ENCODE results near the gene ASCL5. TPM values are rescaled to one million over a fixed set of nuclear protein-coding genes. Genes with fewer than 3 reads are reported as not detected.
"Not testable (repeated sequence)": the region's sequence is repeated elsewhere in the genome, so short reads cannot be mapped to it uniquely, and the experiment has no call there.

ASCL5 gene
- total RNA-seq, 1 experiment from 2014 or later, result 0.15 TPM

DNA sequence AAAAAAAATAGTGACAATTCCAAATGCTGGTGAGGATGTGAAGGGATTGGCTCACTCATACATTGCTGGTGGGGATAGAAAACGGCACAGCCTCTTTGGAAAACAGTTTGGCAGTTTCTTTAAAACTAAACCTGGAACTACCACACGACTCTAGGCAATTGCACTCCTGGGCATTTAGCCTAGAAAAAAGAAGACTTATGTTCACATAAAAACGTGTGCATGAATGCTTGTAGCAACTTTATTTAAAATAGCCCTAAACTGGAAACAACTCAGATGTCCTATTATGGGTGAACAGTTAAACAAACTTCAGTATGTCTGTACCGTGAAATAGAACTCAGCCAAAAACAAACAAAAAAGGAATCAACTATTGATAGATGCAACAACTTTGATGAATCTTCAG lies 36.7 kb upstream of the ASCL5 start:
- no peaks in the 10 kb centered on the region for H4K20me1 ChIP-seq (ENCODE audit: control insufficient read depth, insufficient read depth, insufficient read length)
- no peak overlapping the region for H2AFZ ChIP-seq (ENCODE audit: low read length)
- no peak overlapping the region for H2BK120ac ChIP-seq (ENCODE audit: low read depth, low read length, poor library complexity, severe bottlenecking)
- no peak for DNase-seq
- H2BK20ac ChIP-seq (ENCODE audit: low read depth, low read length, poor library complexity, severe bottlenecking), result no peak overlapping the region
- 0 out of 4 replicates have a peak, but pooled peaks cover 0 to 2% of the 10 kb centered on the region in 2 experiments for H3K4me1 Mint-ChIP-seq
- H3K9me3 ChIP-seq (ENCODE audit: control insufficient read depth, low read depth, low read length), result no peaks in the 10 kb centered on the region
- H3K4me3 Mint-ChIP-seq, result no peak overlapping the region
- H3K4ac ChIP-seq (ENCODE audit: low read depth, low read length), result no peak overlapping the region
- no peaks in the 10 kb centered on the region for H3K79me2 ChIP-seq (ENCODE audit: insufficient read depth, low read length)
- TF ChIP-seq, protein P1, sequence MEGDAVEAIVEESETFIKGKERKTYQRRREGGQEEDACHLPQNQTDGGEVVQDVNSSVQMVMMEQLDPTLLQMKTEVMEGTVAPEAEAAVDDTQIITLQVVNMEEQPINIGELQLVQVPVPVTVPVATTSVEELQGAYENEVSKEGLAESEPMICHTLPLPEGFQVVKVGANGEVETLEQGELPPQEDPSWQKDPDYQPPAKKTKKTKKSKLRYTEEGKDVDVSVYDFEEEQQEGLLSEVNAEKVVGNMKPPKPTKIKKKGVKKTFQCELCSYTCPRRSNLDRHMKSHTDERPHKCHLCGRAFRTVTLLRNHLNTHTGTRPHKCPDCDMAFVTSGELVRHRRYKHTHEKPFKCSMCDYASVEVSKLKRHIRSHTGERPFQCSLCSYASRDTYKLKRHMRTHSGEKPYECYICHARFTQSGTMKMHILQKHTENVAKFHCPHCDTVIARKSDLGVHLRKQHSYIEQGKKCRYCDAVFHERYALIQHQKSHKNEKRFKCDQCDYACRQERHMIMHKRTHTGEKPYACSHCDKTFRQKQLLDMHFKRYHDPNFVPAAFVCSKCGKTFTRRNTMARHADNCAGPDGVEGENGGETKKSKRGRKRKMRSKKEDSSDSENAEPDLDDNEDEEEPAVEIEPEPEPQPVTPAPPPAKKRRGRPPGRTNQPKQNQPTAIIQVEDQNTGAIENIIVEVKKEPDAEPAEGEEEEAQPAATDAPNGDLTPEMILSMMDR (conservative IDR thresholded peaks at IDR 0.05), result no peak
- no peaks in the 10 kb centered on the region for H3K9me3 Mint-ChIP-seq
- H3K36me3 Mint-ChIP-seq (ENCODE audit: insufficient read depth in 1 of 3, low read depth in 3 of 3), result no peaks in the 10 kb centered on the region
- WGBS (ENCODE audit: extremely low coverage, insufficient read length, low lambda C conversion rate), result no CpG with 5 or more reads among the region's 4 CpGs
- H2AK5ac ChIP-seq (ENCODE audit: insufficient read length, low read length), result no peak overlapping the region
- H3K79me1 ChIP-seq (ENCODE audit: insufficient read depth, low read depth, low read length, poor library complexity, severe bottlenecking), result no peaks in the 10 kb centered on the region
- no peak overlapping the region for H3K56ac ChIP-seq (ENCODE audit: insufficient read length, low read depth, low read length)
- H2BK15ac ChIP-seq (ENCODE audit: low read depth, low read length), result no peak overlapping the region
- no peak overlapping the region for H3K18ac ChIP-seq (ENCODE audit: insufficient read length, low read depth, low read length)
- no peak overlapping the region for H4K8ac ChIP-seq (replicated peaks; ENCODE audit: insufficient read length, low read depth, low read length)
- no peaks in the 10 kb centered on the region for H3K27me3 ChIP-seq (ENCODE audit: insufficient read depth, low read length)
- no peak overlapping the region for H3K9ac ChIP-seq (ENCODE audit: extremely low read depth, insufficient read length, low read length)
- no peak overlapping the region for H3K4me2 ChIP-seq (ENCODE audit: insufficient read depth, insufficient read length, low read length)
- no peak overlapping the region for H2BK12ac ChIP-seq (ENCODE audit: insufficient read length, low read depth, low read length)
- H3K27me3 Mint-ChIP-seq (ENCODE audit: low read depth), result no peaks in the 10 kb centered on the region
- H3K23ac ChIP-seq (ENCODE audit: insufficient read length, low read depth, low read length), result no peak overlapping the region
- no peaks in the 10 kb centered on the region for H3K23me2 ChIP-seq (ENCODE audit: insufficient read length, low read depth, low read length, poor library complexity, severe bottlenecking)
- H3K27ac ChIP-seq (ENCODE audit: insufficient read length, low read depth, low read length), result no peak overlapping the region
- H2BK5ac ChIP-seq (ENCODE audit: insufficient read length, low read length), result no peak overlapping the region
- no peak overlapping the region for H4K91ac ChIP-seq (ENCODE audit: insufficient read length, low read depth, low read length)
- no peak overlapping the region for H3K14ac ChIP-seq (ENCODE audit: insufficient read depth, low read length)
- H3T11ph ChIP-seq (ENCODE audit: low read length), result no peak overlapping the region
- no peak overlapping the region for H3K27ac Mint-ChIP-seq
- no peak overlapping the region for H4K5ac ChIP-seq (ENCODE audit: insufficient read length, low read depth, low read length)
- H3K4me1 ChIP-seq (ENCODE audit: insufficient read depth, low read length), result no peaks in the 10 kb centered on the region

- H2AK5ac ChIP-seq (ENCODE audit: insufficient read length, low read length); H2BK5ac ChIP-seq (ENCODE audit: insufficient read length, low read length); H3K18ac ChIP-seq (ENCODE audit: insufficient read length, low read depth, low read length); H3K9ac ChIP-seq (ENCODE audit: extremely low read depth, insufficient read length, low read length); H4K8ac ChIP-seq (replicated peaks; ENCODE audit: insufficient read length, low read depth, low read length); H3K36me3 Mint-ChIP-seq (ENCODE audit: insufficient read depth in 1 of 3, low read depth in 3 of 3); H3K56ac ChIP-seq (ENCODE audit: insufficient read length, low read depth, low read length); H3K27ac ChIP-seq (ENCODE audit: insufficient read length, low read depth, low read length); H3K4ac ChIP-seq (ENCODE audit: low read depth, low read length); H3K79me2 ChIP-seq (ENCODE audit: insufficient read depth, low read length); H2BK15ac ChIP-seq (ENCODE audit: low read depth, low read length); H3K79me1 ChIP-seq (ENCODE audit: insufficient read depth, low read depth, low read length, poor library complexity, severe bottlenecking); H3K4me3 Mint-ChIP-seq; H4K5ac ChIP-seq (ENCODE audit: insufficient read length, low read depth, low read length); H3K4me1 Mint-ChIP-seq; H3K14ac ChIP-seq (ENCODE audit: insufficient read depth, low read length); H3K27ac Mint-ChIP-seq; H3K4me1 ChIP-seq (ENCODE audit: insufficient read depth, low read length); H3K23me2 ChIP-seq (ENCODE audit: insufficient read length, low read depth, low read length, poor library complexity, severe bottlenecking); H4K20me1 ChIP-seq (ENCODE audit: control insufficient read depth, insufficient read depth, insufficient read length); H3K9me3 Mint-ChIP-seq; H2BK120ac ChIP-seq (ENCODE audit: low read depth, low read length, poor library complexity, severe bottlenecking); H4K91ac ChIP-seq (ENCODE audit: insufficient read length, low read depth, low read length); H3K9me3 ChIP-seq (ENCODE audit: control insufficient read depth, low read depth, low read length); H3K4me2 ChIP-seq (ENCODE audit: insufficient read depth, insufficient read length, low read length); H3K23ac ChIP-seq (ENCODE audit: insufficient read length, low read depth, low read length); H3K27me3 ChIP-seq (ENCODE audit: insufficient read depth, low read length); H3K27me3 Mint-ChIP-seq (ENCODE audit: low read depth); DNase-seq; H3T11ph ChIP-seq (ENCODE audit: low read length); H2BK12ac ChIP-seq (ENCODE audit: insufficient read length, low read depth, low read length); H2BK20ac ChIP-seq (ENCODE audit: low read depth, low read length, poor library complexity, severe bottlenecking); H2AFZ ChIP-seq (ENCODE audit: low read length): not testable (repeated sequence)
- no CpG with 5 or more reads among the region's 8 CpGs for WGBS (ENCODE audit: extremely low coverage, insufficient read length, low lambda C conversion rate)
Observed at GRCh38 chr1:201163036-201163435, 36.1 kb upstream of the ASCL5 start.
